ENCODE measurements around the gene TECRL. TPM values are rescaled to one million over a fixed set of nuclear protein-coding genes. Genes with fewer than 3 reads are reported as not detected.

The TECRL gene
- total RNA-seq, 4 donors from 2014 or later: not detected

DNA sequence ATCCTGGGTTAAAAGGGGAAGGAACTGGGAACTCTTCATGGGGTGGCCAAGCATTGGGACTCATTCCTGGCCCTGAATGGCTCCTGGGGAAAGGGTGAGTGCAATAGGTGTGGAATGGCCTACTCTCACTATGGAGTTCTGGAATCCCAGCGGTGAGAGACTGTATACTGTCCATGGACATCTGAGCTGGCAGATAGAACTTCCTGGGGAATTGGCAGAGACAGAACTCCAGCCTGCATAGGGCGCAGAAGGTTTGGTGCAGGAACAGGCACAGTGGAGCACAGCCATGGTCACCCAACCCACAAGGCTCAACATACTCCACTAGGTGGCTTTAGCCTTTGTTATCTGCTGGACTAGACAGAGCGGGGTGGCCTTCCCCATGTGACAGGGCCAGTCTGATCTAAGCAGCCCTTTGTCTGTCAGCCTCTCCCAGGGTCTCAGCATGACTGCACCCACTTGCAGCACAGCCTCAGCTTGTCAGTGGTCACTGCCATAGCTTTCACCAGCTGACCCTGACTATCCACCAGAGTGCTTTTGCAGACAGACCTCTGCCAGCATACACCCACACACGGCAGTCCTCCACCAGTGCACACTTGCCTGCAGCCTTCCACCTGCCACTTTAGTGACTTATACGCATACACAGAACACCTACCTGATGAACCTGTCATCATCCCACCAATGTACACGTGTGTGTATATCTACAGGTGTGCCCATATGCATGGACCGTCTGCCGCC is 48.4 kb downstream of the TECRL start:
- TF ChIP-seq, protein P1, sequence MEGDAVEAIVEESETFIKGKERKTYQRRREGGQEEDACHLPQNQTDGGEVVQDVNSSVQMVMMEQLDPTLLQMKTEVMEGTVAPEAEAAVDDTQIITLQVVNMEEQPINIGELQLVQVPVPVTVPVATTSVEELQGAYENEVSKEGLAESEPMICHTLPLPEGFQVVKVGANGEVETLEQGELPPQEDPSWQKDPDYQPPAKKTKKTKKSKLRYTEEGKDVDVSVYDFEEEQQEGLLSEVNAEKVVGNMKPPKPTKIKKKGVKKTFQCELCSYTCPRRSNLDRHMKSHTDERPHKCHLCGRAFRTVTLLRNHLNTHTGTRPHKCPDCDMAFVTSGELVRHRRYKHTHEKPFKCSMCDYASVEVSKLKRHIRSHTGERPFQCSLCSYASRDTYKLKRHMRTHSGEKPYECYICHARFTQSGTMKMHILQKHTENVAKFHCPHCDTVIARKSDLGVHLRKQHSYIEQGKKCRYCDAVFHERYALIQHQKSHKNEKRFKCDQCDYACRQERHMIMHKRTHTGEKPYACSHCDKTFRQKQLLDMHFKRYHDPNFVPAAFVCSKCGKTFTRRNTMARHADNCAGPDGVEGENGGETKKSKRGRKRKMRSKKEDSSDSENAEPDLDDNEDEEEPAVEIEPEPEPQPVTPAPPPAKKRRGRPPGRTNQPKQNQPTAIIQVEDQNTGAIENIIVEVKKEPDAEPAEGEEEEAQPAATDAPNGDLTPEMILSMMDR (IDR thresholded peaks at IDR 0.05; ENCODE audit: low read depth): no peak

- TF ChIP-seq, protein P1 (IDR thresholded peaks at IDR 0.05; ENCODE audit: low read depth): no peak
Measured at GRCh38 chr4:64359489-64359888, 49.8 kb downstream of the TECRL start.

DNA sequence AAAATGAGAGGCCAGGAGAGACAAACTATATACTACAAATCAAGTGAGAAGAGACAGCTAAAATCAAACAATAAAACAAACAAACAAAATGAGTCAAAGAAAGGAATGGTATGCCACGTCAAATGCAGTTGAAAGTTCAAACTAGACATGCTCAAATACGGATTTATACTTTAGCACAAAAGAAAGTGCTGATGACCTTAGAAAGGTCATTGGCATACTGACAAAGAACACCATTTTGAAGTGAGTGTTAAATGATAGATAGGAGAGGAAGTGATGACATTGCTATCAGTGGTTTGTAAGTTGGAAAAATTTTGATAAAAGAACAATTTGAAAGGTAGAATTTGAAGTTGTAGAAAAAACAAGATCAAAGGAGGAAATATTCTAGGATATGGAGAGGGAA is 55.3 kb downstream of the TECRL start:
- TF ChIP-seq, protein P1 (IDR thresholded peaks at IDR 0.05; ENCODE audit: low read depth): no peak

GRCh38 chr4:64341711-64342110 is 67.5 kb downstream of the TECRL start:
- TF ChIP-seq, protein P1 (IDR thresholded peaks at IDR 0.05; ENCODE audit: low read depth): no peak

DNA sequence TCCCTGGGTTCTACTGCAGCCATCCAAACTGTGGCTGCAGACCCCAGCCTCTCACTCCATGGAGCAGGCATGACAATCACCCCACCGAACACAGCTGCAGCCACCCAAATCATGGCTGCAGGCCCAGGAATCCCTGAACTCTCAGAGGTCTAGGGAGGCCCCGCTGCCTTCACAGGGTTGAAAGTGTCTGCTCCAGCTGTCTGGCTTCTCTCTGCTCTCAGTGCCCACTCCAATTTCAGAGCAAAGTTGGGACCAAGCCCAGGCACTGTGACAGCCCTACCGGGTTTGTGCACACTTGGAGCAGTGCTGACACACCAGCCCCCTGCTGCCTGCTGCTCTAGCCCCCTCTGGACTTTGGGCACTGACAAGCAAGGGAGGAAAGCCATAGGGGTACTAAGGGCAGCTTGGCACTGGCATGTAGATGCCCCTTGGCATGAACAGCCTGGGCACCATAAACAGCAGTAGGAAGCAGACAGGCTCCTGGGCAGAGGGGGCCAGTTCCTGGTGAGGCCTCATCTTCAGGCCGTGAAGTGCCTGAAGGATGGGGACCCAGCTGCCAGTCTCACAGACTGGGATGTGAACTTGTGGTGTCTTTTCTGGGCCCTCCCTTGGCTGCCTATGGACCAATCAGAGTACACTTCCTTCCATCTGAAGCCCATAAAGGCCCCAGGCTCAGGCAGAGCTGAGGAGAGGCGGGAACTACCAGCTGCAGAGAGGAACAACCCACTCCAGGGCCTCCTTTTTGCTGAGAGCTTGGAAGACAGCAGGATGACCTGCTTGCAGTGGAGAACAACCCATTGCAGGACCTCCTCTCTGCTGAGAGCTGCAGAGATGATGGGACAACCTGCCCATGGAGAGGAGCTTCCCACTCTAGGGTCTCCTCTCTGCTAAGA is 68.8 kb downstream of the TECRL start:
- TF ChIP-seq, protein P1 (IDR thresholded peaks at IDR 0.05; ENCODE audit: low read depth): no peak

DNA sequence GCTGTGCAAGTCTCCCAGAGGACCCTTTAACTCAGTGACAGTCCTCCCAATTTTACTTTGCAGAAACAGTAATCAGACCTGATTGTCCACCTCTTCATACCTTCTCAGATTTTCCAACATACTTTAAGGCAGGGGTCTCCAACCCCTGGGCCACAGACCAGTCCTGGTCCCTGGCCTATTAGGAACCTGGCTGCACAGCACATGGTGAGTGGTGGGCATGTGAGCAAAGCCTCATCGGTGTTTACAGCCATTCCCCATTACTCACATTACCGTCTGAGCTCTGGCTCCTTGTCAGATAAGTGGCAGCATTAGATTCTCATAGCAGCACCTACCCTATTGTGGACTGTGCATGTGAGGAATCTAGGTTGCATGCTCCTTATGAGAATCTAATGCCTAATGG is 74.3 kb downstream of the TECRL start:
- TF ChIP-seq, protein P1 (IDR thresholded peaks at IDR 0.05; ENCODE audit: low read depth): no peak

DNA sequence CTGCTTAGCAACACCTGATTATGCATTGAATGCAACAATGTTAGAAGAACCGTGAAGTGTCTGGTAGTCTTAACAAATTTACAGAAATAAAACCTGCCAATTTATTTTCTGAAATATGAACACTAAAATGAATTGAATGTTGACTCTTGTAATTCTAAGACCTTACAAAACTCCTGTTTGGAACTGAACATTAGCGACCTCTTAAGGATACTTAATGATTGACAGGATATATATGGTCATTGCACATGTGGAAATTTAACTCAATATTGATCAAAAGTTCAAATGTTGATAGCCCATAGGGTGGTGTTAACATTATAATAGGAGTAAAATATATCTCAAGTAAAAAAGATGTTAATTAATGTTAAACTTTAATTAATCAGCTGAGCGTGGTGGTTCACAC is 79.1 kb downstream of the TECRL start:
- TF ChIP-seq, protein P1 (IDR thresholded peaks at IDR 0.05; ENCODE audit: low read depth): no peak

All from subcutaneous adipose tissue (tissue), 4 donors.